ENCODE data around the gene MAB21L4.

MAB21L4 gene

GRCh38 chr2:240921311-240921994 lies 25.5 kb upstream of the MAB21L4 start:
- no peak for DNase-seq (ENCODE audit: low read depth in 1 of 2, low spot score in 1 of 2)
- no peak for TF ChIP-seq JUND (IDR thresholded peaks at IDR 0.05; ENCODE audit: low read depth)
- in situ Hi-C loops (cut with HindIII; ENCODE audit: low pct_unique_long_range_greater_than_20kb, low sequenced_read_pairs): no loop called here

GRCh38 chr2:240920783-240921231 lies 24.9 kb upstream of the MAB21L4 start:
- DNase-seq (ENCODE audit: low read depth in 1 of 2, low spot score in 1 of 2): no peak
- in situ Hi-C loops (cut with HindIII; ENCODE audit: low pct_unique_long_range_greater_than_20kb, low sequenced_read_pairs): no loop called here
- no peak for TF ChIP-seq JUND (IDR thresholded peaks at IDR 0.05; ENCODE audit: low read depth)

GRCh38 chr2:240919786-240920782 lies 24.1 kb upstream of the MAB21L4 start:
- DNase-seq (ENCODE audit: low read depth in 1 of 2, low spot score in 1 of 2): no peak
- in situ Hi-C loops (cut with HindIII; ENCODE audit: low pct_unique_long_range_greater_than_20kb, low sequenced_read_pairs): no loop called here
- no peak for TF ChIP-seq JUND (IDR thresholded peaks at IDR 0.05; ENCODE audit: low read depth)

GRCh38 chr2:240919161-240919781 lies 23.3 kb upstream of the MAB21L4 start:
- in situ Hi-C loops (cut with HindIII; ENCODE audit: low pct_unique_long_range_greater_than_20kb, low sequenced_read_pairs): no loop called here
- TF ChIP-seq JUND (IDR thresholded peaks at IDR 0.05; ENCODE audit: low read depth): no peak
- DNase-seq (ENCODE audit: low read depth in 1 of 2, low spot score in 1 of 2): no peak

DNA sequence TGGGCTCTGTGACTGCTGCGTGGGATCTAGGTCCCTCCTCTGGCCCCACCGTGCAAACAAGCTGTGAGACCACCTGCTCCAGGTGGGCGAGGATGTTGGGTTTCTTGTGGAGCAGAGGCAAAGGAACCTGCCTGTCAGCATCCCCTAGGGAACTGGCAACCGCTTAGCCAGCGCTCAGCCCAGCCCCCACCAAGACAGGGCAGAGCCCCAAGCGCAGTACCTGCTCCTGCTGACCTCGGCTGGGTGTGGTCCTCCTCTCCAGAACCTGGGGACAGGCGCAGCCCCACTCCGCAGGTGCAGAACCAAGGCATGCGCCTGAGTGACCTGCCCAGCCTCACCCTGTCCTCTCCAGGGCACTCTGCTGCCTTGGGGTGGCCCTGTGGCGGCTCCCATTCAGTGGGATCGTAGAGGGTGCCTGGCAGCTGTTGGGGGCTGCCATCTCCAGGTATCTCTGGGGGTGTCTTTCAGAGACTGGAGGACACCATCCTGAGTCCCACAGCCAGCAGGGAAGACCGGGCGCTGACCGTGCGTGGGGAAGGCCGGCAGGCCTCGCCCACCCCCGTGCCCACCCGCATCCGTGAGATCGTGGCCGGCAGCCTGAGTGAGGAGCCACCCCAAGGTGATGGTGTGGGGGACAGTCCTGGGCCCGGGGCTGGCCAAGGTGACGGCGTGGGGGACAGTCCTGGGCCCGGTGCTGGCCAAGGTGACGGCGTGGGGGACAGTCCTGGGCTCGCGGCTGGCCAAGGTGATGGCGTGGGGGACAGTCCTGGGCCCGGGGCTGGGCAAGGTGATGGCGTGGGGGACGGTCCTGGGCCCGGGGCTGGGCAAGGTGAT lies 22.5 kb upstream of the MAB21L4 start:
- in situ Hi-C loops (cut with HindIII; ENCODE audit: low pct_unique_long_range_greater_than_20kb, low sequenced_read_pairs): no loop called here
- no peak for TF ChIP-seq JUND (IDR thresholded peaks at IDR 0.05; ENCODE audit: low read depth)
- no peak for DNase-seq (ENCODE audit: low read depth in 1 of 2, low spot score in 1 of 2)

GRCh38 chr2:240917684-240918257 lies 21.8 kb upstream of the MAB21L4 start:
- DNase-seq (ENCODE audit: low read depth in 1 of 2, low spot score in 1 of 2): no peak
- no peak for TF ChIP-seq JUND (IDR thresholded peaks at IDR 0.05; ENCODE audit: low read depth)
- in situ Hi-C loops (cut with HindIII; ENCODE audit: low pct_unique_long_range_greater_than_20kb, low sequenced_read_pairs): no loop called here

GRCh38 chr2:240917009-240917683 lies 21.2 kb upstream of the MAB21L4 start:
- TF ChIP-seq JUND (IDR thresholded peaks at IDR 0.05; ENCODE audit: low read depth): no peak
- no peak for DNase-seq (ENCODE audit: low read depth in 1 of 2, low spot score in 1 of 2)
- in situ Hi-C loops (cut with HindIII; ENCODE audit: low pct_unique_long_range_greater_than_20kb, low sequenced_read_pairs): no loop called here

DNA sequence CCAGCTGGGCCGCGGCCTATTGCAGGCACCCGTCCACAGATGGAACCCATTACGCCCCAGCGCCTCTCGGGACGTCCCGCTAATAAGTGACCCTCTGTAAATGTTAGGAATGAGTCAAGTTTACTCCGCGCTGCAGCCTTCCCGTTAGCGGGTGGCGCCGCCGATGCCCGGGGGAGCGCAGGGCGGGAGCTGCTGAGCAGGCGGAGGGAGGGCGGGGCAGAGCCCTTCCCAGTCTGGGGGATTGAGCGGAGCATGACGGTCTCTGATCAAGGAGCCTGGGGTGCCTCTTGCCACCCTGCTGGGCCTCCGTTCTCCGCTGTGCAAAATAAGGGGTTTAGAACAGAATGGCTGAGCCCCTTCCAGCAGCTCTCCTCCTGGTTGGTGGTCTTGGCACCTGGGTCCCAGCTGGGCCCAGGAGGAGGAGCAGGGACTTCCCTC lies 20.6 kb upstream of the MAB21L4 start:
- no peak for DNase-seq (ENCODE audit: low read depth in 1 of 2, low spot score in 1 of 2)
- TF ChIP-seq JUND (IDR thresholded peaks at IDR 0.05; ENCODE audit: low read depth): no peak
- in situ Hi-C loops (cut with HindIII; ENCODE audit: low pct_unique_long_range_greater_than_20kb, low sequenced_read_pairs): no loop called here

- in situ Hi-C loops (cut with HindIII; ENCODE audit: low pct_unique_long_range_greater_than_20kb, low sequenced_read_pairs): no loop called here
- TF ChIP-seq JUND (IDR thresholded peaks at IDR 0.05; ENCODE audit: low read depth): no peak
- no peak for DNase-seq (ENCODE audit: low read depth in 1 of 2, low spot score in 1 of 2)
Observed at GRCh38 chr2:240915526-240916341, 19.8 kb upstream of the MAB21L4 start.

- in situ Hi-C loops (cut with HindIII; ENCODE audit: low pct_unique_long_range_greater_than_20kb, low sequenced_read_pairs): no loop called here
- DNase-seq (ENCODE audit: low read depth in 1 of 2, low spot score in 1 of 2): no peak
- TF ChIP-seq JUND (IDR thresholded peaks at IDR 0.05; ENCODE audit: low read depth): no peak
Observed at GRCh38 chr2:240914645-240915525, 18.9 kb upstream of the MAB21L4 start.
